Trophoblast cell (in vitro differentiated cells and primary cell): ENCODE data around the gene TMEM258.

Source experiments
- DNase-seq, 2 donors: peaks; one replicate each; pipeline ENCODE4 v3.0.0-alpha.2; 2016
- H2AFZ ChIP-seq: 2 replicates; pipeline ENCODE4 v1.6.1; 2013; ENCODE audit warnings: low read length, moderate library complexity, mild to moderate bottlenecking; ENCODE audit not compliant: insufficient read depth, poor library complexity
- H2AK5ac ChIP-seq: 2 replicates; pipeline ENCODE4 v1.6.1; 2013; ENCODE audit warnings: mild to moderate bottlenecking, low read length
- H2BK120ac ChIP-seq: 2 replicates; pipeline ENCODE4 v1.6.1; 2013; ENCODE audit warnings: low read length, mild to moderate bottlenecking, moderate library complexity; ENCODE audit not compliant: insufficient read depth, poor library complexity
- H2BK12ac ChIP-seq: 2 replicates; pipeline ENCODE4 v1.6.1; 2013; ENCODE audit warnings: mild to moderate bottlenecking, low read length, moderate library complexity
- H2BK5ac ChIP-seq: 2 replicates; pipeline ENCODE4 v1.6.1; 2013; ENCODE audit warnings: low read length, low read depth, moderate library complexity, mild to moderate bottlenecking; ENCODE audit not compliant: poor library complexity
- H3K14ac ChIP-seq: 2 replicates; pipeline ENCODE4 v1.6.1; 2013; ENCODE audit warnings: mild to moderate bottlenecking, low read length
- H3K18ac ChIP-seq: 2 replicates; pipeline ENCODE4 v1.6.1; 2013; ENCODE audit warnings: mild to moderate bottlenecking, low read length
- H3K23ac ChIP-seq: 2 replicates; pipeline ENCODE4 v1.6.1; 2013; ENCODE audit warnings: low read length
- H3K27ac ChIP-seq: 2 replicates; pipeline ENCODE4 v1.5.1; 2013; ENCODE audit warnings: low read depth, mild to moderate bottlenecking, inconsistent platforms, low read length, moderate library complexity
- H3K27me3 ChIP-seq: 2 replicates; pipeline ENCODE4 v1.6.1; 2013; ENCODE audit warnings: inconsistent platforms, mild to moderate bottlenecking, low read length, moderate library complexity; ENCODE audit not compliant: insufficient read depth
- H3K36me3 ChIP-seq, 2 experiments: 1 replicate in 1 of 2; 2 replicates in 1 of 2; pipeline ENCODE4 v1.6.1; 2013; ENCODE audit warnings: low read length in 2 of 2, mild to moderate bottlenecking in 2 of 2, moderate library complexity in 1 of 2; ENCODE audit not compliant: insufficient read depth in 2 of 2, control insufficient read depth in 1 of 2
- H3K4ac ChIP-seq: 2 replicates; pipeline ENCODE4 v1.6.1; 2013; ENCODE audit warnings: low read depth, mild to moderate bottlenecking, low read length, moderate library complexity
- H3K4me1 ChIP-seq, 2 experiments: 1 replicate in 1 of 2; 2 replicates in 1 of 2; pipeline ENCODE4 v1.6.1; 2013; ENCODE audit warnings: low read length in 2 of 2, mild to moderate bottlenecking in 2 of 2, moderate library complexity in 1 of 2; ENCODE audit not compliant: insufficient read depth in 2 of 2, control insufficient read depth in 1 of 2
- H3K4me2 ChIP-seq: 2 replicates; pipeline ENCODE4 v1.6.1; 2013; ENCODE audit warnings: inconsistent platforms, mild to moderate bottlenecking, low read length, moderate library complexity
- H3K4me3 ChIP-seq: 2 replicates; pipeline ENCODE4 v1.5.1; 2013; ENCODE audit warnings: mild to moderate bottlenecking, low read depth, low read length, inconsistent platforms
- H3K79me1 ChIP-seq: one replicate; pipeline ENCODE4 v1.6.1; 2013; ENCODE audit warnings: low read length
- H3K79me2 ChIP-seq: 2 replicates; pipeline ENCODE4 v1.6.1; 2013; ENCODE audit warnings: low read length, mild to moderate bottlenecking; ENCODE audit not compliant: control insufficient read depth, insufficient read depth, poor library complexity
- H3K9ac ChIP-seq: 2 replicates; pipeline ENCODE4 v1.6.1; 2013; ENCODE audit warnings: mild to moderate bottlenecking, low read length
- H3K9me3 ChIP-seq: 2 replicates; pipeline ENCODE4 v1.6.1; 2013; ENCODE audit warnings: low read depth, mild to moderate bottlenecking, control low read depth, inconsistent platforms, low read length; ENCODE audit not compliant: insufficient read depth
- H4K12ac ChIP-seq: 2 replicates; pipeline ENCODE4 v1.6.1; 2013; ENCODE audit warnings: low read depth, mild to moderate bottlenecking, low read length, moderate library complexity
- H4K8ac ChIP-seq: 2 replicates; pipeline ENCODE4 v1.6.1; 2013; ENCODE audit warnings: low read depth, mild to moderate bottlenecking, low read length, moderate library complexity
- H4K91ac ChIP-seq: one replicate; pipeline ENCODE4 v1.6.1; 2013; ENCODE audit warnings: low read depth, mild to moderate bottlenecking, low read length, moderate library complexity
- WGBS: extraction: QIAGEN DNeasy Blood & Tissue Kit; methylation state at CpG from one replicate; pipeline ENCODE4 v1.1.7; 2013; ENCODE audit warnings: missing lambda C conversion rate; ENCODE audit not compliant: insufficient read length, insufficient coverage; ENCODE audit errors: extremely low coverage; 5-methylcytosine and 5-hydroxymethylcytosine counted together

TMEM258 gene

DNA sequence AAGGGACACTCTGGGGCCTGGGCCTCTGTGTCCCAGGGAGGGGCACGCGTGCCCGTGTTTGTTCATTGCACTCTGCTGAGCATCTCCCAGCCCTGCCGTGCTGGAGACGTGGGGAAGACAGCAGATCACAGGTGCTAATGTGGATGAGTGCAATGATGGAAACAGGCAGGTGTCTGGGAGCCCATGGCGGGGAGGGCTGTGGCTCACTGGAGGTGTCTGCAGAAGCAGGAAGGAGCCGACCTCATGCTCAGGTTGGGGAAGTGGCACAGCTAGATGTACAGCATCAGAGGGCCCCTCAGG lies 7.9 kb downstream of the TMEM258 start:
- Histone ChIP-seq H4K91ac (peak overlapping the region; percentile 17), H2BK5ac (no peak overlapping the region), H3K79me1 (no peaks in the 10 kb centered on the region), H3K36me3 (peaks cover 56 to 58% of the 10 kb centered on the region in 2 experiments), H3K4me3 (no peak overlapping the region), H3K4me2 (no peak overlapping the region), H2AFZ (no peak overlapping the region), H3K4ac (no peak overlapping the region), H3K9ac (no peak overlapping the region), H3K9me3 (peaks cover 7% of the 10 kb centered on the region), H4K8ac (no peak overlapping the region), H4K12ac (no peak overlapping the region), H3K79me2 (peaks cover 2% of the 10 kb centered on the region), H3K4me1 (peaks cover 25 to 34% of the 10 kb centered on the region in 2 experiments), H3K23ac (no peak overlapping the region), H3K18ac (no peak overlapping the region), H3K14ac (no peak overlapping the region), H3K27me3 (no peaks in the 10 kb centered on the region), H3K27ac (no peak overlapping the region), H2BK120ac (no peak overlapping the region), H2AK5ac (no peak overlapping the region), H2BK12ac (no peak overlapping the region)
- no peak for DNase-seq
- no CpG with 5 or more reads among the region's 7 CpGs for WGBS

DNA sequence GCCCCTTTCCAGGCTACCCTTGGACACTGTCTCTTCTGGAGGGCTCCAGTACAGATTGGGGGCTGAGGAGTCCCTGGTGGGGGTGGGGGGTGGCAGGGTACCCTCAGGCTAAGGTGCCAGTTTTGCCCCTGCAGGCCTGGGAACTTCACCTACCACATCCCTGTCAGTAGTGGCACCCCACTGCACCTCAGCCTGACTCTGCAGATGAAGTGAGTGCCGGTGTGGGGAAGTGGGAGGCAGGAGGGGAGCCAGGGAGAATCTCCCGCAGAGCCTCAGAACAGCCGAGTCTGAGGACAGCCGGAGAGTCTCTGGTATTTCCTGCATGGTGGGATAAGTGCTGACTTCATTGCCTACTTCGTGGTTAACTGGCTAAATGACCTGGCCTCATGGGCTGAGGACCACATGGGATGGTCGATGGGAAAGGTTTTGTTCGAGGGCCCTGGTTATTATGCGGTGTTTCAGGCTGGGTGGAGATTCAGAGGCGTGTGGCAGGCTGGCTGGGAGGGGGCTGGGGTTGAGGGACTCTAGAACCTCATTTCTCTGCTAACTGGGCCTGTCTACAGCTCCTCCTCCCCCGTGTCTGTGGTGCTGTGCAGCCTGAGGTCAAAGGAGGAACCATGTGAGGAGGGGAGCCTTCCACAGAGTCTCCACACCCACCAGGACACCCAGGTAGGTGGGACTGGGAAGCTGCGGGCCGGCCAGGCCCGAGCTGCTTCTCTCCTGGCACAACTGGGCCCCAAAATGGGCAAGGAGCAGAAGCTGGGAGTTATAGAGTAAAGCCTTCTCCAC lies 8.5 kb downstream of the TMEM258 start:
- peaks cover 50 to 54% of the 10 kb centered on the region in 2 experiments for H3K36me3 ChIP-seq
- peaks cover 25 to 34% of the 10 kb centered on the region in 2 experiments for H3K4me1 ChIP-seq
- H4K12ac ChIP-seq: no peak overlapping the region
- H2AFZ ChIP-seq: no peak overlapping the region
- H3K4ac ChIP-seq: no peak overlapping the region
- peaks cover 7% of the 10 kb centered on the region for H3K9me3 ChIP-seq
- no peaks in the 10 kb centered on the region for H3K79me1 ChIP-seq
- no peak overlapping the region for H3K4me3 ChIP-seq
- no peak overlapping the region for H2BK12ac ChIP-seq
- H3K14ac ChIP-seq: no peak overlapping the region
- H2BK120ac ChIP-seq: peak overlapping the region; percentile 25
- no CpG with 5 or more reads among the region's 13 CpGs for WGBS
- no peaks in the 10 kb centered on the region for H3K27me3 ChIP-seq
- H3K79me2 ChIP-seq: peaks cover 2% of the 10 kb centered on the region
- H2BK5ac ChIP-seq: no peak overlapping the region
- no peak overlapping the region for H3K4me2 ChIP-seq
- peak overlapping the region; percentile 6 for H2AK5ac ChIP-seq
- peak overlapping the region; percentile 17 for H4K91ac ChIP-seq
- DNase-seq: no peak
- H3K23ac ChIP-seq: no peak overlapping the region
- H4K8ac ChIP-seq: no peak overlapping the region
- peak overlapping the region; percentile 7 for H3K27ac ChIP-seq
- H3K9ac ChIP-seq: no peak overlapping the region
- H3K18ac ChIP-seq: peak overlapping the region; percentile 13

GRCh38 chr11:61782841-61783240 lies 9.6 kb downstream of the TMEM258 start:
- H3K36me3 ChIP-seq: peaks cover 45 to 51% of the 10 kb centered on the region in 2 experiments
- peaks cover 2% of the 10 kb centered on the region for H3K79me2 ChIP-seq
- H4K8ac ChIP-seq: no peak overlapping the region
- H3K9me3 ChIP-seq: peaks cover 7% of the 10 kb centered on the region
- no peaks in the 10 kb centered on the region for H3K79me1 ChIP-seq
- no peak overlapping the region for H4K12ac ChIP-seq
- H3K18ac ChIP-seq: no peak overlapping the region
- H2BK5ac ChIP-seq: no peak overlapping the region
- no peak overlapping the region for H3K27ac ChIP-seq
- no peak overlapping the region for H3K4ac ChIP-seq
- no peak overlapping the region for H2AFZ ChIP-seq
- peak; percentile 87 to 92 for DNase-seq
- no peak overlapping the region for H4K91ac ChIP-seq
- H2AK5ac ChIP-seq: no peak overlapping the region
- H3K27me3 ChIP-seq: no peaks in the 10 kb centered on the region
- H3K14ac ChIP-seq: no peak overlapping the region
- no peak overlapping the region for H3K4me2 ChIP-seq
- H2BK120ac ChIP-seq: no peak overlapping the region
- H3K23ac ChIP-seq: no peak overlapping the region
- no peak overlapping the region for H3K9ac ChIP-seq
- WGBS: no CpG with 5 or more reads among the region's 11 CpGs
- H3K4me3 ChIP-seq: no peak overlapping the region
- H3K4me1 ChIP-seq: peaks cover 25 to 34% of the 10 kb centered on the region in 2 experiments
- H2BK12ac ChIP-seq: no peak overlapping the region

DNA sequence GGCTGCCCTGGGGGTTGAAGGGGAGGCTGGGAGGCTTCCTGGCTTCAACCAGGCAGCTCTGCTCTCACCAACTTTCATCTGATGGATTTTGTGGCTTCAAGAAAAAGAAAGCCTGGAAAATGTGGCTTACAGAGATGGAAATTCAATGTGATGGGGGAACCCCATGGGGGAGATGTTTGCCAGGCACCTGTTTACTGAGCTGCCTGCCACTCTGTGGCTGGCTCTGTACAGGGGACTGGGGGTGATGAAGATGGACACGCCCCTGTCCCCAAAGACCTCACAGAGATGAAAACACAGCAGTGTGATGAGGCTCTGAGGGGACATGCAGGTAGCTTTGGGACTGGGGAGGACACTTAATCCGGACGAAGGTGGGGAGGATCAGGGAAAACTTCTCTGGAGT lies 10.1 kb downstream of the TMEM258 start:
- no peak overlapping the region for H3K23ac ChIP-seq
- no peak overlapping the region for H3K14ac ChIP-seq
- peaks cover 2% of the 10 kb centered on the region for H3K79me2 ChIP-seq
- H3K36me3 ChIP-seq: peaks cover 40 to 47% of the 10 kb centered on the region in 2 experiments
- DNase-seq: no peak
- H3K9me3 ChIP-seq: peaks cover 7% of the 10 kb centered on the region
- no CpG with 5 or more reads among the region's 3 CpGs for WGBS
- no peak overlapping the region for H2AK5ac ChIP-seq
- no peak overlapping the region for H2AFZ ChIP-seq
- peaks cover 25 to 34% of the 10 kb centered on the region in 2 experiments for H3K4me1 ChIP-seq
- no peak overlapping the region for H4K91ac ChIP-seq
- no peak overlapping the region for H3K4ac ChIP-seq
- H3K4me3 ChIP-seq: no peak overlapping the region
- no peak overlapping the region for H3K4me2 ChIP-seq
- no peaks in the 10 kb centered on the region for H3K27me3 ChIP-seq
- no peak overlapping the region for H2BK120ac ChIP-seq
- H3K27ac ChIP-seq: no peak overlapping the region
- no peaks in the 10 kb centered on the region for H3K79me1 ChIP-seq
- H4K8ac ChIP-seq: no peak overlapping the region
- H2BK5ac ChIP-seq: no peak overlapping the region
- no peak overlapping the region for H2BK12ac ChIP-seq
- no peak overlapping the region for H3K9ac ChIP-seq
- H3K18ac ChIP-seq: no peak overlapping the region
- no peak overlapping the region for H4K12ac ChIP-seq
